ENCODE data around the gene ZNF444. TPM values are rescaled to one million over a fixed set of nuclear protein-coding genes. Genes with fewer than 3 reads are reported as not detected.

Gene ZNF444
- total and polyA plus RNA-seq, 4 donors = 27.8 to 55.5 (median 41.6) TPM

GRCh38 chr19:56159009-56159559 is 18.0 kb downstream of the ZNF444 start:
- 96% methylated on average over 9 of the region's 9 CpGs for WGBS, 2 donors
- no peak overlapping the region for H3K4me3 ChIP-seq
- H3K27me3 ChIP-seq (ENCODE audit: control insufficient read depth in 3 of 3, insufficient read depth in 3 of 3, low read length in 2 of 3) = no peaks in the 10 kb centered on the region
- no peaks in the 10 kb centered on the region for H3K4me1 ChIP-seq (ENCODE audit: control insufficient read depth in 5 of 5, insufficient read depth in 5 of 5, low read length in 5 of 5)
- peaks cover 5 to 34% (median 22%) of the 10 kb centered on the region in 4 donors for H3K36me3 ChIP-seq (ENCODE audit: control insufficient read depth in 4 of 4, insufficient read depth in 4 of 4, low read length in 4 of 4)
- DNase-seq = no peak
- H3K9ac ChIP-seq (ENCODE audit: insufficient read depth in 1 of 2, low read length in 2 of 2) = no peak overlapping the region
- H3K9me3 ChIP-seq (ENCODE audit: control insufficient read depth in 4 of 4, insufficient read depth in 3 of 4, low read length in 3 of 4) = no peaks in the 10 kb centered on the region
- no peak for ATAC-seq (ENCODE audit: insufficient read depth, low FRiP score)
- no peak overlapping the region for H3K27ac ChIP-seq (ENCODE audit: low read depth in 1 of 2, low read length in 1 of 2)
- TF ChIP-seq, protein P1, sequence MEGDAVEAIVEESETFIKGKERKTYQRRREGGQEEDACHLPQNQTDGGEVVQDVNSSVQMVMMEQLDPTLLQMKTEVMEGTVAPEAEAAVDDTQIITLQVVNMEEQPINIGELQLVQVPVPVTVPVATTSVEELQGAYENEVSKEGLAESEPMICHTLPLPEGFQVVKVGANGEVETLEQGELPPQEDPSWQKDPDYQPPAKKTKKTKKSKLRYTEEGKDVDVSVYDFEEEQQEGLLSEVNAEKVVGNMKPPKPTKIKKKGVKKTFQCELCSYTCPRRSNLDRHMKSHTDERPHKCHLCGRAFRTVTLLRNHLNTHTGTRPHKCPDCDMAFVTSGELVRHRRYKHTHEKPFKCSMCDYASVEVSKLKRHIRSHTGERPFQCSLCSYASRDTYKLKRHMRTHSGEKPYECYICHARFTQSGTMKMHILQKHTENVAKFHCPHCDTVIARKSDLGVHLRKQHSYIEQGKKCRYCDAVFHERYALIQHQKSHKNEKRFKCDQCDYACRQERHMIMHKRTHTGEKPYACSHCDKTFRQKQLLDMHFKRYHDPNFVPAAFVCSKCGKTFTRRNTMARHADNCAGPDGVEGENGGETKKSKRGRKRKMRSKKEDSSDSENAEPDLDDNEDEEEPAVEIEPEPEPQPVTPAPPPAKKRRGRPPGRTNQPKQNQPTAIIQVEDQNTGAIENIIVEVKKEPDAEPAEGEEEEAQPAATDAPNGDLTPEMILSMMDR (IDR thresholded peaks at IDR 0.05; ENCODE audit: control extremely low read depth, extremely low read depth) = no peak

DNA sequence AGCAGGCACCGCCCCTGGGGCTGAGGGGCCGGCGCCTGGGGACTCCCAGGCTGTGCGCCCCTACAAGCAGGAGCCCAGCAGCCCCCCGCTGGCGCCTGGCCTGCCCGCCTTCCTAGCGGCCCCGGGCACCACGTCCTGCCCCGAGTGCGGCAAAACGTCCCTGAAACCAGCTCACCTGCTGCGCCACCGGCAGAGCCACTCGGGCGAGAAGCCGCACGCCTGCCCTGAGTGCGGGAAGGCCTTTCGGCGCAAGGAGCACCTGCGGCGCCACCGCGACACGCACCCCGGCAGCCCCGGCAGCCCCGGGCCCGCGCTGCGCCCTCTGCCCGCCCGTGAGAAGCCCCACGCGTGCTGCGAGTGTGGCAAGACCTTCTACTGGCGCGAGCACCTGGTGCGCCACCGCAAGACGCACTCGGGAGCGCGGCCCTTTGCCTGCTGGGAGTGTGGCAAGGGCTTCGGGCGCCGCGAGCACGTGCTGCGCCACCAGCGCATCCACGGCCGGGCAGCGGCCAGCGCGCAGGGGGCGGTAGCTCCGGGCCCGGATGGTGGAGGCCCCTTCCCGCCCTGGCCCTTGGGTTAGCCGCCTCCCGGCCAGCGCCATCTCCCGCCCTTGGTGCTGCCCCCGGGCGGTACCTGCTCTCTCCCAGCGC is 18.7 kb downstream of the ZNF444 start:
- Histone ChIP-seq H3K27me3 (ENCODE audit: control insufficient read depth in 3 of 3, insufficient read depth in 3 of 3, low read length in 2 of 3) (no peaks in the 10 kb centered on the region), H3K27ac (ENCODE audit: low read depth in 1 of 2, low read length in 1 of 2) (no peak overlapping the region), H3K9me3 (ENCODE audit: control insufficient read depth in 4 of 4, insufficient read depth in 3 of 4, low read length in 3 of 4) (no peaks in the 10 kb centered on the region), H3K4me1 (ENCODE audit: control insufficient read depth in 5 of 5, insufficient read depth in 5 of 5, low read length in 5 of 5) (no peaks in the 10 kb centered on the region), H3K4me3 (no peak overlapping the region), H3K36me3 (ENCODE audit: control insufficient read depth in 4 of 4, insufficient read depth in 4 of 4, low read length in 4 of 4) (peaks cover 5 to 33% (median 21%) of the 10 kb centered on the region in 4 donors), H3K9ac (ENCODE audit: insufficient read depth in 1 of 2, low read length in 2 of 2) (no peak overlapping the region)
- ATAC-seq (ENCODE audit: insufficient read depth, low FRiP score) = no peak
- no peak for DNase-seq
- TF ChIP-seq, protein P1 (IDR thresholded peaks at IDR 0.05; ENCODE audit: control extremely low read depth, extremely low read depth) = no peak
- 97% methylated on average over 67 to 69 of the region's 69 CpGs for WGBS, 2 donors

- TF ChIP-seq, protein P1 (IDR thresholded peaks at IDR 0.05; ENCODE audit: control extremely low read depth, extremely low read depth) = no peak
- DNase-seq (no peak), ATAC-seq (ENCODE audit: insufficient read depth, low FRiP score) (no peak)
- no peak overlapping the region for H3K27ac ChIP-seq (ENCODE audit: low read depth in 1 of 2, low read length in 1 of 2)
- H3K4me1 ChIP-seq (ENCODE audit: control insufficient read depth in 5 of 5, insufficient read depth in 5 of 5, low read length in 5 of 5) = no peaks in the 10 kb centered on the region
- no peaks in the 10 kb centered on the region for H3K9me3 ChIP-seq (ENCODE audit: control insufficient read depth in 4 of 4, insufficient read depth in 3 of 4, low read length in 3 of 4)
- no peak overlapping the region for H3K4me3 ChIP-seq
- no peaks in the 10 kb centered on the region for H3K27me3 ChIP-seq (ENCODE audit: control insufficient read depth in 3 of 3, insufficient read depth in 3 of 3, low read length in 2 of 3)
- 94% methylated on average over 11 of the region's 11 CpGs for WGBS, 2 donors
- peaks cover 5 to 33% (median 13%) of the 10 kb centered on the region in 4 donors for H3K36me3 ChIP-seq (ENCODE audit: control insufficient read depth in 4 of 4, insufficient read depth in 4 of 4, low read length in 4 of 4)
- no peak overlapping the region for H3K9ac ChIP-seq (ENCODE audit: insufficient read depth in 1 of 2, low read length in 2 of 2)
These were observed 20.4 kb downstream of the ZNF444 start for GRCh38 chr19:56161534-56161933.
